ENCODE data around the gene DDX47.
"Not testable (repeated sequence)": the region's sequence is repeated elsewhere in the genome, so short reads cannot be mapped to it uniquely, and the experiment has no call there.

DDX47 gene

GRCh38 chr12:12875301-12875700, 62.2 kb downstream of the DDX47 start:
- not testable (repeated sequence) for DNase-seq

GRCh38 chr12:12877153-12877768, 64.1 kb downstream of the DDX47 start:
- DNase-seq: no peak

GRCh38 chr12:12877781-12878455, 64.8 kb downstream of the DDX47 start:
- no peak for DNase-seq
